ENCODE data around the gene NFATC1.

NFATC1 gene

DNA sequence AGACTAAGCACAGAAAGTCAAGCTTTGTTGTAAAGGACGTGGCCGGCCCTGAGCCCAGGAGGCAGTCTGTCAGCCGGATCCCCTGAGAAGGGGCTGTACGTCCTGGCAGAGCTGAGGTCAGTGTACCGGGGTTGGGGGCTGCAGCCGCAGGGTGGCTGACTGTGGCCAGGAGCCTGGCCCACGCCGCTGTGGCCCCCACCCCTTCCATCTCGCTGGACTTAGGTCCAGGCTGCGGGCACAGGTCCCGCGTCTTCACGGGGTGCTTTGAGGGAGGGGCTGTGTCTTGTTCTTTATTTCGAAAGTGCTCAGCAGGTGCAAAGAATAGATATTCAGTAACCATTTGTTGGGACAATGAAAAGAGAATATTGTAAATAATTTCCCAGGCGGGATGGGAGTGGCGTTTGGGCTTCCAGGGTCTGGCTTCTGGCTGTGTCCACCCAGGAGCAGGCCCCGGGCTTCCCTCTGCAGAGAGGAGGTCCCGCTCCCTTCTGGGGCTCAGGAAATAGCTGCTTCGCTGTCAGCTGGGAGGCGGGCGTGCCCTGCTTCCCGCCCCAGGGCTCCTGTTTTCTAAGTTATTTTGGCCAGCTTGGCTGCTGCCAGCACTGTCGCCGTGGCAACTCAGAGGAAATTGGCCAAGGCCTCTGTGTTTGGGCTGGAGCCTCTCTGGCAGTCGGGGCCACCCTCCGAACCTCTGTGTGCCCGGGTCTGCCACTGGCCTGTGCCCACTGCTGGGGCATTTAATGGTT is 7.4 kb downstream of the NFATC1 start:
- Histone ChIP-seq H2AFZ (ENCODE audit: low read length) (no peak overlapping the region), H4K20me1 (ENCODE audit: insufficient read depth, low read length) (no peaks in the 10 kb centered on the region), H3K4me3 (ENCODE audit: low read depth, low read length, poor library complexity, severe bottlenecking) (peak overlapping the region; percentile 67), H3K79me2 (ENCODE audit: insufficient read depth, low read length) (peaks cover 82% of the 10 kb centered on the region), H3K27me3 (ENCODE audit: insufficient read depth, low read length) (no peaks in the 10 kb centered on the region), H3K27ac (ENCODE audit: low read depth, low read length, poor library complexity, severe bottlenecking) (peak overlapping the region; percentile 95), H3K9ac (ENCODE audit: low read length) (peak overlapping the region; percentile 81; the same call in 1 of the 2 replicates), H3K9me3 (ENCODE audit: low read length) (no peaks in the 10 kb centered on the region), H3F3A (ENCODE audit: insufficient read depth, low read length) (0 out of 2 replicates have a peak, but pooled peaks cover 4% of the 10 kb centered on the region), H3K4me1 (ENCODE audit: insufficient read depth, low read length, severe bottlenecking) (peaks cover 62% of the 10 kb centered on the region), H3K4me2 (ENCODE audit: low read length) (peak overlapping the region; percentile 91), H3K36me3 (ENCODE audit: insufficient read depth, low read length) (peaks cover 44% of the 10 kb centered on the region), H3K9me2 (ENCODE audit: low read depth, low read length) (no peaks in the 10 kb centered on the region)
- TF ChIP-seq, protein P1, sequence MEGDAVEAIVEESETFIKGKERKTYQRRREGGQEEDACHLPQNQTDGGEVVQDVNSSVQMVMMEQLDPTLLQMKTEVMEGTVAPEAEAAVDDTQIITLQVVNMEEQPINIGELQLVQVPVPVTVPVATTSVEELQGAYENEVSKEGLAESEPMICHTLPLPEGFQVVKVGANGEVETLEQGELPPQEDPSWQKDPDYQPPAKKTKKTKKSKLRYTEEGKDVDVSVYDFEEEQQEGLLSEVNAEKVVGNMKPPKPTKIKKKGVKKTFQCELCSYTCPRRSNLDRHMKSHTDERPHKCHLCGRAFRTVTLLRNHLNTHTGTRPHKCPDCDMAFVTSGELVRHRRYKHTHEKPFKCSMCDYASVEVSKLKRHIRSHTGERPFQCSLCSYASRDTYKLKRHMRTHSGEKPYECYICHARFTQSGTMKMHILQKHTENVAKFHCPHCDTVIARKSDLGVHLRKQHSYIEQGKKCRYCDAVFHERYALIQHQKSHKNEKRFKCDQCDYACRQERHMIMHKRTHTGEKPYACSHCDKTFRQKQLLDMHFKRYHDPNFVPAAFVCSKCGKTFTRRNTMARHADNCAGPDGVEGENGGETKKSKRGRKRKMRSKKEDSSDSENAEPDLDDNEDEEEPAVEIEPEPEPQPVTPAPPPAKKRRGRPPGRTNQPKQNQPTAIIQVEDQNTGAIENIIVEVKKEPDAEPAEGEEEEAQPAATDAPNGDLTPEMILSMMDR (IDR thresholded peaks at IDR 0.05; ENCODE audit: low read length), result no peak
- no peak for TF ChIP-seq EZH2 (IDR thresholded peaks at IDR 0.05; ENCODE audit: borderline replicate concordance, low read length)

DNA sequence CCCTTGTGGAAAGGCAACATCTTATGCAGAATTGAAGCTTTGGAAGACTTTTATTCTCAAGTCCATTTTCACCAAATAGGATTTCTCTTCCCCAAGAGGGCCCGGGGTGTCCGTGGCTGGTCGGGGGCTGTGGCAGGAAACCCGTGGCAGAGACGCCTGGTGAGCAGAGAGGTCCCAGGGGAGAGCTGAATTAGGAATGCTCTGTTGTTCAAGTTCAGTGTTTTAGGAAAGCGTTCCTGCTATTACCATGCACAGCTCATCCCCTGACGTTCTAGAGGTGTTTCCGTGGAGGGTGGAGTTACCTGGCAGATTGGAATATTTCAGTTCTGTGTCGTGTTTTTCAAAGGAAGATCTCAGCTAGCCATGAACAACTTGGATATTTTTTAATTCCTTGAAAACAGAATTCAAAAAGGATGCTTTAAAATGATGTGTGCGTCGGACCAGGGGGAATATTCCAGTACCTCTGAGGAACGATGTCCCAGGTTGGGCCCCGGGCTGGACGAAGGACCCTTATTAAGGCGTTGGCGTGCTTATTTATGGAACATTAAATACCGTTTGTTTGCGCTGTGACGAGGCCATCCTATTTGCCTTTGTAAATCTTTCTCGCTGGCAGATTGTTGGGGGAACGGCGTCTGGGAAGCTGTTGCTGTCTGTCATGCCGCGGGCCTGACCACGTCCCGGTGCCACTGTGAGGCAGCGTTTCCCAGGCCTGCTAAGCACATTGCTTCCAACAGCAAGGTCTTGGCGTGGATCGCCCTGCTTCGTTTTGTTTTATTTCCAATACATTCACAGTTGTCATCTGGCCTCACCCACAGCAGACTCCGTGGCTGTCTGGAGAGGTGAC is 8.2 kb downstream of the NFATC1 start:
- H3K9me3 ChIP-seq (ENCODE audit: low read length), result no peaks in the 10 kb centered on the region
- H3K4me3 ChIP-seq (ENCODE audit: low read depth, low read length, poor library complexity, severe bottlenecking), result peak overlapping the region; percentile 67
- H3K4me2 ChIP-seq (ENCODE audit: low read length), result peak overlapping the region; percentile 91
- no peak overlapping the region for H2AFZ ChIP-seq (ENCODE audit: low read length)
- H3K9ac ChIP-seq (ENCODE audit: low read length), result peak overlapping the region; percentile 57; the same call in 1 of the 2 replicates
- H3K27me3 ChIP-seq (ENCODE audit: insufficient read depth, low read length), result no peaks in the 10 kb centered on the region
- H3K9me2 ChIP-seq (ENCODE audit: low read depth, low read length), result no peaks in the 10 kb centered on the region
- peaks cover 57% of the 10 kb centered on the region for H3K4me1 ChIP-seq (ENCODE audit: insufficient read depth, low read length, severe bottlenecking)
- no peaks in the 10 kb centered on the region for H4K20me1 ChIP-seq (ENCODE audit: insufficient read depth, low read length)
- TF ChIP-seq, protein P1 (IDR thresholded peaks at IDR 0.05; ENCODE audit: low read length), result no peak
- no peak for TF ChIP-seq EZH2 (IDR thresholded peaks at IDR 0.05; ENCODE audit: borderline replicate concordance, low read length)
- H3F3A ChIP-seq (ENCODE audit: insufficient read depth, low read length), result 0 out of 2 replicates have a peak, but pooled peaks cover 4% of the 10 kb centered on the region
- peaks cover 84% of the 10 kb centered on the region for H3K79me2 ChIP-seq (ENCODE audit: insufficient read depth, low read length)
- peak overlapping the region; percentile 95 for H3K27ac ChIP-seq (ENCODE audit: low read depth, low read length, poor library complexity, severe bottlenecking)
- peaks cover 44% of the 10 kb centered on the region; the same call in 1 of the 2 replicates for H3K36me3 ChIP-seq (ENCODE audit: insufficient read depth, low read length)

DNA sequence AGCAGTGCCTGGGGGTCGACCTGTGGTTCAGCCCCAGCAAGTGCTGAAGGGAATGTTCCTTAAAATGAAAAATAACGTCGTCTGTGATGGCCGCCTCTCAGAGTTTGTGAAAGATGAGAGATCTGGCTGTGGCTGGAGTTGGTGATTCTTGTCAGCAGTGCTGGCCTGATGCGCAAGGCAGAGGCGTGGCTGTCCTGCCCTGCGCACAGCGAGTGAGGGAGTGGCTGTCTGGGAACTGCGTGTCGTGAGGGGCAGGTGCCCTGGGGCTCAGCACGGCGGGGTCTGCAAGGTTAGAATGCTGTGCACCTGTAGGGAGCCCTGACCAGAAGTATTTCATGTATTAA is 8.8 kb downstream of the NFATC1 start:
- Histone ChIP-seq H3K79me2 (ENCODE audit: insufficient read depth, low read length) (peaks cover 85% of the 10 kb centered on the region), H3K4me2 (ENCODE audit: low read length) (peak overlapping the region; percentile 91), H3K36me3 (ENCODE audit: insufficient read depth, low read length) (peaks cover 47% of the 10 kb centered on the region), H2AFZ (ENCODE audit: low read length) (no peak overlapping the region), H3F3A (ENCODE audit: insufficient read depth, low read length) (0 out of 2 replicates have a peak, but pooled peaks cover 4% of the 10 kb centered on the region), H3K27ac (ENCODE audit: low read depth, low read length, poor library complexity, severe bottlenecking) (peak overlapping the region; percentile 95), H3K9me3 (ENCODE audit: low read length) (no peaks in the 10 kb centered on the region), H3K9ac (ENCODE audit: low read length) (peak overlapping the region; percentile 57; the same call in 1 of the 2 replicates), H3K9me2 (ENCODE audit: low read depth, low read length) (no peaks in the 10 kb centered on the region), H3K4me3 (ENCODE audit: low read depth, low read length, poor library complexity, severe bottlenecking) (peak overlapping the region; percentile 67), H4K20me1 (ENCODE audit: insufficient read depth, low read length) (no peaks in the 10 kb centered on the region), H3K27me3 (ENCODE audit: insufficient read depth, low read length) (no peaks in the 10 kb centered on the region), H3K4me1 (ENCODE audit: insufficient read depth, low read length, severe bottlenecking) (peaks cover 57% of the 10 kb centered on the region)
- TF ChIP-seq EZH2 (IDR thresholded peaks at IDR 0.05; ENCODE audit: borderline replicate concordance, low read length), result no peak
- TF ChIP-seq, protein P1 (IDR thresholded peaks at IDR 0.05; ENCODE audit: low read length), result no peak
